ENCODE results near the gene IKZF2.

IKZF2 gene

GRCh38 chr2:213148572-213149261 lies 2.7 kb downstream of the IKZF2 start:
- Histone ChIP-seq H3K4me3 (ENCODE audit: low read length) (no peak overlapping the region), H4K20me1 (ENCODE audit: insufficient read depth, low read length) (no peaks in the 10 kb centered on the region), H3F3A (ENCODE audit: insufficient read depth, low read length) (peaks cover 14% of the 10 kb centered on the region), H3K36me3 (replicated peaks; ENCODE audit: insufficient read depth, low read length) (no peaks in the 10 kb centered on the region), H3K4me2 (ENCODE audit: low read depth, low read length) (no peak overlapping the region), H3K9me3 (replicated peaks; ENCODE audit: insufficient read depth, low read length) (no peaks in the 10 kb centered on the region), H3K27me3 (replicated peaks; ENCODE audit: insufficient read depth, low read length) (no peaks in the 10 kb centered on the region), H3K9ac (ENCODE audit: low read length) (no peak overlapping the region), H3K27ac (ENCODE audit: low read length) (no peak overlapping the region), H3K9me2 (replicated peaks; ENCODE audit: insufficient read depth, low read length) (no peaks in the 10 kb centered on the region), H3K4me1 (ENCODE audit: low read length) (peaks cover 10% of the 10 kb centered on the region), H2AFZ (ENCODE audit: low read length) (no peak overlapping the region), H3K79me2 (ENCODE audit: low read length) (no peaks in the 10 kb centered on the region)
- no peak for TF ChIP-seq EZH2 (optimal IDR thresholded peaks at IDR 0.05; ENCODE audit: low read depth, low read length)
- TF ChIP-seq CTCF (IDR thresholded peaks at IDR 0.05; ENCODE audit: low read length): no peak
- TF ChIP-seq EZH2phosphoT487 (IDR thresholded peaks at IDR 0.05; ENCODE audit: low read length): no peak
- no peak for DNase-seq

GRCh38 chr2:213147538-213147937 lies 3.9 kb downstream of the IKZF2 start:
- H3K36me3 ChIP-seq (replicated peaks; ENCODE audit: insufficient read depth, low read length): no peaks in the 10 kb centered on the region
- no peak for TF ChIP-seq EZH2 (optimal IDR thresholded peaks at IDR 0.05; ENCODE audit: low read depth, low read length)
- TF ChIP-seq CTCF (IDR thresholded peaks at IDR 0.05; ENCODE audit: low read length): no peak
- no peak overlapping the region for H3K4me2 ChIP-seq (ENCODE audit: low read depth, low read length)
- H3K4me1 ChIP-seq (ENCODE audit: low read length): no peaks in the 10 kb centered on the region
- H3K9me3 ChIP-seq (replicated peaks; ENCODE audit: insufficient read depth, low read length): no peaks in the 10 kb centered on the region
- H3K27ac ChIP-seq (ENCODE audit: low read length): no peak overlapping the region
- H3K27me3 ChIP-seq (replicated peaks; ENCODE audit: insufficient read depth, low read length): no peaks in the 10 kb centered on the region
- no peaks in the 10 kb centered on the region for H3K9me2 ChIP-seq (replicated peaks; ENCODE audit: insufficient read depth, low read length)
- H3K4me3 ChIP-seq (ENCODE audit: low read length): no peak overlapping the region
- no peak overlapping the region for H3K9ac ChIP-seq (ENCODE audit: low read length)
- no peaks in the 10 kb centered on the region for H4K20me1 ChIP-seq (ENCODE audit: insufficient read depth, low read length)
- DNase-seq: no peak
- peaks cover 13% of the 10 kb centered on the region for H3F3A ChIP-seq (ENCODE audit: insufficient read depth, low read length)
- no peak overlapping the region for H2AFZ ChIP-seq (ENCODE audit: low read length)
- no peaks in the 10 kb centered on the region for H3K79me2 ChIP-seq (ENCODE audit: low read length)

GRCh38 chr2:213145715-213146242 lies 5.6 kb downstream of the IKZF2 start:
- no peak overlapping the region for H3K4me3 ChIP-seq (ENCODE audit: low read length)
- no peak for DNase-seq
- peaks cover 1% of the 10 kb centered on the region; the same call in 1 of the 2 replicates for H3F3A ChIP-seq (ENCODE audit: insufficient read depth, low read length)
- no peaks in the 10 kb centered on the region for H3K27me3 ChIP-seq (replicated peaks; ENCODE audit: insufficient read depth, low read length)
- H3K9me3 ChIP-seq (replicated peaks; ENCODE audit: insufficient read depth, low read length): no peaks in the 10 kb centered on the region
- no peaks in the 10 kb centered on the region for H3K4me1 ChIP-seq (ENCODE audit: low read length)
- H2AFZ ChIP-seq (ENCODE audit: low read length): no peak overlapping the region
- H3K36me3 ChIP-seq (replicated peaks; ENCODE audit: insufficient read depth, low read length): no peaks in the 10 kb centered on the region
- no peak overlapping the region for H3K4me2 ChIP-seq (ENCODE audit: low read depth, low read length)
- no peak overlapping the region for H3K9ac ChIP-seq (ENCODE audit: low read length)
- H4K20me1 ChIP-seq (ENCODE audit: insufficient read depth, low read length): no peaks in the 10 kb centered on the region
- H3K9me2 ChIP-seq (replicated peaks; ENCODE audit: insufficient read depth, low read length): no peaks in the 10 kb centered on the region
- H3K79me2 ChIP-seq (ENCODE audit: low read length): no peaks in the 10 kb centered on the region
- no peak for TF ChIP-seq EZH2phosphoT487 (IDR thresholded peaks at IDR 0.05; ENCODE audit: low read length)
- no peak for TF ChIP-seq CTCF (IDR thresholded peaks at IDR 0.05; ENCODE audit: low read length)
- no peak for TF ChIP-seq EZH2 (optimal IDR thresholded peaks at IDR 0.05; ENCODE audit: low read depth, low read length)
- no peak overlapping the region for H3K27ac ChIP-seq (ENCODE audit: low read length)

All from MM.1S (cell line).